Measurements from ENCODE around the gene BTG3. TPM values are rescaled to one million over a fixed set of nuclear protein-coding genes. Genes with fewer than 3 reads are reported as not detected.

BTG3 gene
- total RNA-seq, 1 donor, result 14.0 TPM

DNA sequence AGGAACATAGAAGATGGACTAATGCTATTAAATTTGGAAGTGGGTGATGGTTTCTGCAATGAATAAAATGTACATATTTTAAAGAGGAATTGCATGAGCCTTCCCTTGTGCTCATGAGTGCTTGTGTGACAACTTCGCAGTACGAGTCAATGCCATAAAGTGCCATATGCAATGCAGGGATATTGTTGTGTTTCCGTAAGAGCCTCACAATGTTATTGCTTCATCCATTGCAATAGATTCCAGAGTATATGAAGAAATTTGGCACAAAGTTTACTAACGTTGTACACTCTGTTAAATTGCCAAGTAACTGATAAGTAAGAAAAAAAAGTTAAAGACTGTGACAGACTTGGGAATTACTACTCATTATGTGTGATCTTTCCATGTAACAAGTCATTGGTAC is 22.3 kb downstream of the BTG3 start:
- DNase-seq (ENCODE audit: low read depth in 2 of 3, low spot score in 2 of 3), result no peak

DNA sequence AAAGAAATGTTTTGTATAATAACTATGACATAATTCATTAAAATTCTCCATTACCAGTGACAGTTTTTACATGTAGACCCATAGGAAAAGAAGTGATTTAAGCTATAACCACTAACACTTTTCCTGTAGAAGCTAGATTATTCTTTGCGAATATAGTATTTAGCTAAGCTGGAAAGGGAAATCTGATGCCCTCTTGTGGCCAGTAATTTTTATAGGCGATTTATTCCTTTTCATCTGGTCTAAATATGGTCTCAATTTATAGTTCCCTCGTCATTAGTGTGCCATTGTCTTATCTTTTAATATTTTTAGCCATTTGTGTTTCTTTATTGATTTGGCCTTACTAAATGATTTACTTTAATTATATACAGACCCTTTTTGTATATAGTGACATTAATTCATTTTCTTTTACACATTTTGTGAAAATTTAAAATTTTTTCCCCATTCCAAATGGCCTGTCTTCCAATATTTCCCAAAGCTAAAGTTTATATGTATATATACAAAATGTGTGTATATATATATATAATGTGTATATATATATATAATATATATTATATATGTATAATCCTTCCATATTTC is 26.7 kb downstream of the BTG3 start:
- DNase-seq (ENCODE audit: low read depth in 2 of 3, low spot score in 2 of 3), result peak; percentile 10 to 71 (median 45)

DNA sequence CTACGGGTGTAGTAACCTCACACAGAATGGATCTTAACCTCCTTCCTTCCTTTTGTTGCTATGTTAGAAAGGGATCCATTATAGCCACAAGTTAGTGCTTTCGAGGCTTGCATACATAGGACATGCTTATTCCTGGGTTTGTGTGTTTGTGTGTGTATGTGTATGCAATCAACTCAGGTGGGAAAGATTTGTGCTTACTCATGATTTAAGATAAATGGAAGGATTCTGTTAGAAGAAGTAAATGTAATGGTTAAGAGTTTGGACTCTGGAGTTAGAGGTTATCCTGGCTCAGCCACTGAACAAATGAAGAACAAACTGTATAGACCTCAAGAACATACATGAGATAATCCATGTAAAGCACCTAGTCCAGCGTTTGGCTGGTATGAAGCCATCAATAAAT is 28.8 kb downstream of the BTG3 start:
- no peak for DNase-seq (ENCODE audit: low read depth in 2 of 3, low spot score in 2 of 3)

DNA sequence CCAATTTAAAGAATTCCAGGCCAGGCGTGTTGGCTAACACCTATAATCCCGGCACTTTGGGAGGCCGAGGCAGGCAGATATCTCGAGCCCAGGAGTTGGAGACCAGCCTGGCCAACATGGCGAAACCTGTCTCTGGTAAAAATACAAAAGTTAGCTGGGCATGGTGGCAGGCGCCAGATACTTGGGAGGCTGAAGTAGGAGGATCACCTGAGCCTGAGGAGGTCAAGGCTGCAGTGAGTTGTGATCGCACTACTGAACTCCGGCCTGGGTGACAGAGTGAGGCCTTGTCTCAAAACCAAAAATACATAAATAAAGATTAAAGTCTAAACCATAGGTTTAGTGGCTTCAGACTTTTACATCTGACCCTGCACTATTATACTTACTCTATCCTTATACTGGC is 32.4 kb downstream of the BTG3 start:
- no peak for DNase-seq (ENCODE audit: low read depth in 2 of 3, low spot score in 2 of 3)

DNA sequence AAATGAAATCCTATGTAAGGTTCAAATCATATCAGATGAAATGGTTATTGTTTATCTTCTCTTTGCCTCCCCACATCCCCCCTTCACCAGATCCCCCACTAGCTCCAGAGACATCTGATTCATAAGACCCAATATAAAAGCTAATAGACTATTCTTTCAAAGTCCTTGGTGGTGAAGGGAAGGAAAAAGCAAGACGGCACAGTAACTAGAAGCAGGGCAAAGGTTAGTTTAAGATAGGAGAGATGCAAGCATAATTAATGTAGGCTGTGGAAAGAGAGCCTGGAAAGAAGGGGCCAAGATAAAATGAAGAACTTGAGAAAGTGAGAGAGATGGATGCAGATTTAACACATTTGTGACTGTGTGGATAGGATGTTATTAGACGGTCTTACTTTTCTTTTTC is 33.8 kb downstream of the BTG3 start:
- no peak for DNase-seq (ENCODE audit: low read depth in 2 of 3, low spot score in 2 of 3)

DNA sequence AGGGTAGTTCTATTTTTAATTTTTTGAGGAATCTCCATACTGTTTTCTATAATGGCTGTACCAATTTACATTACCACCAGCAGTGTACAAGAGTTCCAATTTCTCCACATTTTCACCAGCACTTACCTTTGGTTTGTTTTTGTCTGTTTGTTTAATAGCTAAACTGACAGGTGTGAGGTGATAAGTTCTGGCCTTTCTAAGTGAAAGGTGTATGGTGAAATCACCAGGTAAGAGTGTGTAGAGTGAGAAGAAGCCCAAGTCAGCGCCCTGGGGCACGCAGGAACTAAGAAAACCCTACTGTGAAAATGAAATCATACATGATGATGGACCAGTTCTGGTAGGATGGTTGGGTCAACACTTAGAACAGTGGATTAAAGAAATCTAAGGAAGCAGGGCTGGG is 34.5 kb downstream of the BTG3 start:
- DNase-seq (ENCODE audit: low read depth in 2 of 3, low spot score in 2 of 3), result no peak

DNA sequence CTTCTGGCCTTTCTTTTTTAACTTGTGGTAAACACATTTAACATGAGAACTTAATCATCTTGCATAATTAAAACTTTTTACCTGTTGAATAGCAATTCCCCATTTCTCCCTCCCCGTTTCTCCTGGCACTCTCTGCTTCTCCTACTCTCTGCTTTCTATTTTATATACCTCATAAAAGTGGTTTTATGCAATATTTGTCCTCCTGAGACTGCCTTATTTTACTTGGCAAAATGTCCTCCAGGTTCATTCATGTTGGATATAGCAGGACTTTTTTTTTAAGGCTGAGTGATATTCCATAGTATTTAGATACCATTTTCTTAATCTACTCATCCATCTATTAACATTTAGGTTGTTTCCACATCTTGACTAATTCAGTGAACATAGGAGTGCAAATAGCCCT is 35.0 kb downstream of the BTG3 start:
- no peak for DNase-seq (ENCODE audit: low read depth in 2 of 3, low spot score in 2 of 3)

DNA sequence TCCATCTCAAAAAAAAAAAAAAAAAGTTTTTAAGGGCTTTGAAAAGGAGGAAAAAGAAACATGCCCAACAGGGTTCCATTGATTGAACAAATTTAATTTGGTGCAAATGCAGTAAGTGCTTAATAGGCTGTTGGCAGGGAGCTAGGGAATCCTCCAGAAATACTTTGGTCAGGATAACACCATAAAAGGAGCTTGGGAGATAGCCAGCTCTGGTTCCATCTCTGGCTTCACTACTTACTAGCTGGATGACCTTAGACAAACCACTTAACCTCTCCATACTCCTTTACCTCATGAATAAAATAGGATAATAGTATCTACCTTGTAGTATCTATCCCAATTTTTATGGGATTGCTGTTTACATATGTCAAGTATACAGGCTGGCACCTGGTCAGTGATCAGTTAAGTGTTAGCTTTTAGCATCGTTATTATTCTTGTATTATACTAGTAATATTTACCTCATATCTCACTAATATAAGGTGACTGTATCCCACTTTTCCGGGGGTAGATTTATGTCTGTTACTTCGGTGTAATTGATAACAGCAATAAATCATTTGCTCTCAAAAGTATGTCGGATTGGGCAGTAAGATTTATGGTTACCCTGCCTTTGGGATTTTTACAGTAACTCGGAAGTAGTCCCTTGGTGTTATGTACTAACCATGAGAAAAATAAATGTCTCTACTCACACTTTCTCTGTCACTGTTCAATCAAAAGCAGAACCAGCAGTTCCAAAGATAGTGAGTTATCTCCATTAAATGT is 36.4 kb downstream of the BTG3 start:
- DNase-seq (ENCODE audit: low read depth in 2 of 3, low spot score in 2 of 3), result no peak

DNA sequence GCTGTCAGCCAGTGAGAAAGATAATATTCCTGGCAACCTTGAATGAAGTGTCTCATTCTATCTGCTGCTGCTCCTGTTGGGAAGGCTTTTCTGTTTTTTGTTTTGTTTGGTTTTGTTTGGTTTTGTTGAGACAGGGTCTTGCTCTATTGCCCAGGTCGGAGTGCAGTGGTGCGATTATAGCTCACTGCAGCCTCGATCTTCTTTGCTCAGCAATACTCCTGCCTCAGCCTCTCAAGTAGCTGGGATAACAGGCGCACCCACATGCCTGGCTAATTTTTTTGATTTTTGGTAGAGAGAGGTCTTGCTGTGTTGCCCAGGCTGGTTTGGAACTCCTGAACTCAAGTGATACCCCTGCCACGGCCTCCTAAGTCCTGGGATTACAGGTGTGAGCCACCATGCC is 37.6 kb downstream of the BTG3 start:
- no peak for DNase-seq (ENCODE audit: low read depth in 2 of 3, low spot score in 2 of 3)

DNA sequence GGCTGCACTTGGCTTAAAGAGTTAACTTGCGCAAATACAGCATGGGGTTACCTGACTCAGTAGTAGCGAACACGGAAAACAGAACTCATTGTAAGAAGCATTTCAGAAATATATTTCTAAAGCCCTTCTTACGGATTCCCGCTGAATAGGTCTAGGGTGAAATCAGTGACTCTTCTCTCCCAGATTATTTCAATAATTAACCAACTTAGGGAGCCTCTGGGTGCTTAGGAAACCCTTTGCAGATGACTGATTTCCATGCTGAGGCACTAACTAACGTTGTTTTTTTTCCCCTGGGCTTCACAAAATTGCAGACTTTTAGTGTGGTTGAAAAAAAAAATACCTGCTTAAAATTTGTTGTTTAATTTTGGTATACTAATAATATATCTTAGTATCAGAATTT is 40.3 kb downstream of the BTG3 start:
- DNase-seq (ENCODE audit: low read depth in 2 of 3, low spot score in 2 of 3), result no peak

DNA sequence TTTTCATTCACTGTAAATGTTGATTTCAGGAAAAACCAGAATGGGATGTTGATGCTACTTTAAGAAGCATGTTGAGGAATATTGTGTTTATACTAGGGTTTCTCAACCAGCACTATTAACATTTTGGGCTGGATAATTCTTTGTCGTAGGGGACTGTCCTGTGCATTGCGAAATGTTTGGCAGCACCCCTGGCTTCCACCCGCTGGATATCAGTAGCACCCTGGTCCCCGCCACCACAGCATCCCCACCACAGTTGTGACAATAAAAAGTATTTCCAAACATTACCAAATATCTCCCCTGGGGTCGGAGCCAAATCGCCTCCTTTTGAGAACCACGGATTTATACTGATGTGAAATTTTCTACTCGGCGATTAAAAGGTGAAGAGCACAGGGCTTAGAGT is 41.9 kb downstream of the BTG3 start:
- DNase-seq (ENCODE audit: low read depth in 2 of 3, low spot score in 2 of 3), result no peak

DNA sequence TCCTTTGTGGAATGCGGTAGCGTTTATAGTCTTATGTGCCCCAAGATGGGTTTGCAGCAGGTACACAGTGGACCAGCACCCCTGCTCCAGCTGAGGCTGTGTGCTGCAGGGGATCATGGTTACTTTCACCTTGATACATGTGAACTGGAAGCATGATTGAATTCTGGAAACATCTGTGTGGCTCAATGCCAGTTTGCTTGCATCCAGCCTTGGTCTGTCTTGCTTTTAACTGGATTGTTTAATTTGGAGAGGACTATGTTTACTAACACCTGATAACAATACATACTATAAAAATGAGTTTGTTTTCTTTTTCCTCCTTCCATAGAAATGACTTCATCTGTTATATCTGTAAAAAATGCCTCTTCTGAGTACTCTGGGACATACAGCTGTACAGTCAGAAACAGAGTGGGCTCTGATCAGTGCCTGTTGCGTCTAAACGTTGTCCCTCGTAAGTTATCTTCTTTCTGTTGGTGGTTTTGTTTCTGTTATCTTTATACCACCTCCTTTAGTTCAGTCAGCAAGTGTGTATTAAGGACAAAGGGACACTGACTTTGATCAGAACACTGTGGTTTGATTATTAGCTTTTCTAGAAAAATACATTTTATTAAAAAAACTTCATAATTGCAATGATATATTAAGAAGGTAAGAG is 52.2 kb downstream of the BTG3 start:
- DNase-seq (ENCODE audit: low read depth in 2 of 3, low spot score in 2 of 3), result no peak

DNA sequence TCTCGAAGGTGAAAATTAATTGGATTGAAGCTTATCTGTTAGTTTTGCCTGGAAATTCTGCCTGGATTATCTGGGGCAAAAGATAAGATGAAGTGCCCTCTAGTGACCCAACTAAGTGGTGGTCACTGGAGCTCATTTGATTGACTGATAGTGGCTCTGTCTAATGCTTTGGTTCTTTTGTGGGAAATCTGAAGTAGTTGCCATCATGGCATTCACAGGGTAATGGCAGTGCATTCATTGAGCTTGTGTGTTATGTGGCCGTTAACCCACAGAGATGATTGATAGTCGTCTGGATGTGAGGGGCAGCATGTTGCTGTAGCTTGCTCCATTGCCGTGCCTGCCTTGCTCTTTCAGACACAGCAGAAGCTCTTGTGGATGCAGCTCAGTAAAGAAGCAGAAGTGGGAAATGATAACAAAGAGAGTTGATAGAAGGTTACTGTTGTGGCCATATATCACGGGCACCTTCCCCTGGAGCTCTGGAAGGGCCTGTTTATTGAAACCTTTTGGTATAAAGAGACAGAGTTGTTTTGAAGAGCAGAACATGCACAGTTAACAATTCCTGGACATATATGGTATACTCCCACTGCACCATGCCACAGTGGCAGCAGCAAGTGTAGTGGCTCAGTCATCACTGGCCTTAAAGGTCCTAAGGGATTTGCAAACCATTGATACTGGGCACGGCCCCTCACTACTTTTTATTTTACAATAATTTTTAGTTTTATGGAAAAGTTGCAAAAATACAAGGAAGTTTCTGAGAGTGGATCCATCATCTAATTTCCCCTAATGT is 57.8 kb downstream of the BTG3 start:
- DNase-seq (ENCODE audit: low read depth in 2 of 3, low spot score in 2 of 3), result peak in 2 of 3 donors; percentile 45 to 72

DNA sequence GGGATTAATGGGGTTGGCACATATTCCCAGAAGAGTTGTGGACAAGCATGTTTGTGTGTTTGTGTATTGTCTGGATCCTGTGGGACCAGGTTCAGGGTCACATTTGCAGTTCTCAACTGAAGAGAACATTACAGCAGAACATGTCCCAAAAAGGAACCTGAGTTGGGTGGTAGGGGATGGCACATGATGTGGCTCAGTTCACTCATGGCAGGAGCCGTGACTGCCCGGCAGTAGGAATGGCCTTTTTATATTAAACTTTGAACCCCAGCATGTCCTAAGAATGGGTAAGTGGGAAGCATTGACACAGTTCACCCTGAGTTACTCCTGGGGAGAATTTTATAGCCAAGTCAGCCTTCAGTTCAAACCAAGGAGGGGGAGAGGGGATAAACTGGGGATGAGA is 58.6 kb downstream of the BTG3 start:
- DNase-seq (ENCODE audit: low read depth in 2 of 3, low spot score in 2 of 3), result no peak

DNA sequence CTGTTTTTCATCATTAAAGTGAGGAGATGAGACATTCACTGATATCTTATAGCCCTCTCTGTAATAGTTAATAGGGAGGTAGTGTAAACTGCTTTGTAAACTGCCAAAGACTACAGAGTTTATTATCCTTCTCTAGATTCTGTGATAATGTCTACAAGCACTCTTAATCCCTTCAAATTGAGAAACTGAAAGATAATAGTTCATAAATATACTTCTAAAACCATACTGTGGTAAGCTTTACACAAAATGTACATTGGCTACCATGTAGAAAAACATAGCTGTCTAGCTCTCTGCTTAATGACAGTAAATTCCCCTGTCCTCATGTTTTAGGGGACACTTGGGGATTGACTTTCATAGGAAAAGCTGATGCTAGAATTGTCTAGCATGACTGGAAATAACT is 60.3 kb downstream of the BTG3 start:
- no peak for DNase-seq (ENCODE audit: low read depth in 2 of 3, low spot score in 2 of 3)

DNA sequence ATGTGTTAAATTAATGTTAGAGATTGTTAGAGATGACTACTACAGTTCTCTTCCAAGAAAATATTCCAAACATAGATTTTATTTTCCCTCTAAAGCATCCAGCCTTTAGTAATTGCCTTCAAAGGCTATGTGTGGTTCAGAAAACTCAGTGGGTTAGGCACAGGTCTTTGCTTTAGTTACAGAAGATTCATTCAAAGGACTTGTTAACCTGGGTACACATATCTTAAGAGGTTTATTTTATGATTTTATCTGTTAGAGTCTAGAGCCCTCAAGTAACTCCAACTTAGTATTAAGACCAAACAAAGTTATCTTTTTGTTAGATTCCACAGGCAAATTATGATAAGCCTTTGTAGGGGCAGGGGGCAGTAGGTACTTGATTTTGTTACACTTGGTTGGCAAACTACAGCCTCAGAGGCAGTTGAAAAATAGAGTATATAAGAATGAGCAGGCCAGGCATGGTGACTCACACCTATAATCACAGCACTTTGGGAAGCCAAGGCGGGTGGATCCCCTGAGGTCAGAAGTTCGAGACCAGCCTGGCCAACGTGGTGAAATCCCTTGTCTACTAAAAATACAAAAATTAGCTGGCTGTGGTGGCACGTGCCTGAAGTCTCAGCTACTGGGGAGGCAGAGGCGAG is 61.9 kb downstream of the BTG3 start:
- DNase-seq (ENCODE audit: low read depth in 2 of 3, low spot score in 2 of 3), result no peak

DNA sequence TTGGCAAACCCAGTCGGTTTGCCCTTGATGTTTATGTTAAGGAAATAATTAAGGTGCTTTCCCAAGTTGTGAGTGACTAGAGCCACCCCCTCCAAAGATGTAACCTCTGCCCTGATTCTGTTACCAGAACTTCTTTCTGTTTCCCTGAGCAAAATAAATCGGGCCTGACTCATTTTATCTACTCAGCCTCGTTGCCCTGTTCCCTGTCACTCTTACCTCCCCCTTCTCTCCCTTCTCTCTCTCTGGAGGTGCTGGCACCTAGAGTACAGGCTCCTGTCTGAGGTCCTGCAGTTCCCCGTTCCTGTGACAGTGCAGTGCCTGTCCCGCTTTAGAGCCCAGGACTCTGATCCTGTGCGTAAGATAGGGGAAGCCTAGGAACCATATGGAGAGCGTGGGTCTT is 64.4 kb downstream of the BTG3 start:
- DNase-seq (ENCODE audit: low read depth in 2 of 3, low spot score in 2 of 3), result no peak

DNA sequence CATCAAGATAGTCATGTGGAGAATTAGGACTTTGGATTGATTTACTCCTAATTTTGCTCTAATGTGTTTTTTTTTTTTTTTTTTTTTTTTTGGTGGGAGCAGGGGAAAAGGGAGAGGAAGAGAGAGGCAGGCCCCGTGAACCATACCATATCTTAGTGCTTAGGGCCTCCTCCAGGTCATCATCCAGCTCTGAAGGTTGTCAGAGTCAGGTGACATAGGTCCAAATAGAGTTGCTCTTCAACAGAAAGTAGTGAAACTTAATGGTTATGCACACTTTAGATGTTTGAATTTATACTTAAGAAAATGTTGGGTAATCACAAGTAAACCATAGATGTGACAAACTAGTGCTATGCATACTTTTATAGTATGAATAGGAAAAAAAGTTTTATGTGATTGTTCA is 67.7 kb downstream of the BTG3 start:
- DNase-seq (ENCODE audit: low read depth in 2 of 3, low spot score in 2 of 3), result no peak

All from hematopoietic multipotent progenitor cell (in vitro differentiated cells).